OCI-LY1 (cell line): ENCODE results near the gene ZBTB8B.

Experiments used
- EZH2 ChIP-seq: fragments of 200-600 bp; sonication (generic), shearing (Covaris generic); IDR thresholded peaks from 2 replicates; pipeline ENCODE4 v1.8.0; 2017; ENCODE audit warnings: borderline replicate concordance, mixed run types, mild to moderate bottlenecking, antibody characterized with exemption, low read length, moderate library complexity, mixed read lengths
- TF ChIP-seq, protein P1 (sequence below): fragments of 200-600 bp; sonication (generic), shearing (Covaris generic); IDR thresholded peaks from 2 replicates; pipeline ENCODE4 v1.5.1; 2017; ENCODE audit warnings: mild to moderate bottlenecking, antibody characterized with exemption, low read length, moderate library complexity, mixed read lengths

DNA sequence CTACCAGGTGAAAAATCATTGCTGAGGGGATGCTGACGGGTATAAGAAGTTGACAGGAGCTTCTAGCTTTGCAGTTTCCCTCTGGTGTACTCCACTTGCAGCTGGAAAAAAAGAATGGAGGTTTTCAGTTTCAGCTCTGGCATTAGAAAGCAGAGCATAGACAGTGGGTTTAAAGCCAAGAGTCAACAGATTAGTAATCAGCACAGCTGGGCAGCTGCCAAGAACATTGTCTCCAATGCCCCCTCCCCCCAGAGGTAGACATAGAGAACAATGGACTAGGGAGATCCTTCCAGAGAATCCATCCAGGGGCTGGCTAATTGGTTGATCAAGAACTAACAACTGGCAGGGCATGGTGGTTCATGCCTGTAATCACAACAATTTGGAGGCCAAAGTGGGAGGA is 10.1 kb upstream of the ZBTB8B start:
- TF ChIP-seq, protein P1, sequence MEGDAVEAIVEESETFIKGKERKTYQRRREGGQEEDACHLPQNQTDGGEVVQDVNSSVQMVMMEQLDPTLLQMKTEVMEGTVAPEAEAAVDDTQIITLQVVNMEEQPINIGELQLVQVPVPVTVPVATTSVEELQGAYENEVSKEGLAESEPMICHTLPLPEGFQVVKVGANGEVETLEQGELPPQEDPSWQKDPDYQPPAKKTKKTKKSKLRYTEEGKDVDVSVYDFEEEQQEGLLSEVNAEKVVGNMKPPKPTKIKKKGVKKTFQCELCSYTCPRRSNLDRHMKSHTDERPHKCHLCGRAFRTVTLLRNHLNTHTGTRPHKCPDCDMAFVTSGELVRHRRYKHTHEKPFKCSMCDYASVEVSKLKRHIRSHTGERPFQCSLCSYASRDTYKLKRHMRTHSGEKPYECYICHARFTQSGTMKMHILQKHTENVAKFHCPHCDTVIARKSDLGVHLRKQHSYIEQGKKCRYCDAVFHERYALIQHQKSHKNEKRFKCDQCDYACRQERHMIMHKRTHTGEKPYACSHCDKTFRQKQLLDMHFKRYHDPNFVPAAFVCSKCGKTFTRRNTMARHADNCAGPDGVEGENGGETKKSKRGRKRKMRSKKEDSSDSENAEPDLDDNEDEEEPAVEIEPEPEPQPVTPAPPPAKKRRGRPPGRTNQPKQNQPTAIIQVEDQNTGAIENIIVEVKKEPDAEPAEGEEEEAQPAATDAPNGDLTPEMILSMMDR: no peak
- no peak for TF ChIP-seq EZH2
